Posterior vena cava (tissue), 2 donors: ENCODE results near the gene CCDC175. TPM values are rescaled to one million over a fixed set of nuclear protein-coding genes. Genes with fewer than 3 reads are reported as not detected.

Experiments
- DNase-seq: peaks from one replicate; pipeline ENCODE4 v3.0.0-alpha.2; 2020; ENCODE audit warnings: low spot score
- intact Hi-C, 2 donors: fragments of 100-400 bp; cut with DNase I; formaldehyde crosslinking; loops; one replicate each; pipeline versions ENCODE4 v1.14.1 to v1.14.2; 2022 to 2023
- total RNA-seq, 2 donors: library from RNA; stranded (reverse); fragmentation: NEBNext Ultra II Directional; extraction: Animal tissue kit (Norgen Biotek cat#: 25700); gene quantifications; one replicate each; pipeline ENCODE4 v1.2.1, GENCODE V29; 2021
- donor health status: DM: yes; HTN: yes; CAD: no.
- donor health status: DM: yes; HTN: yes; CAD: no.

CCDC175 gene
- total RNA-seq, 2 donors from 2014 or later = 0.10 TPM; not detected in 1

DNA sequence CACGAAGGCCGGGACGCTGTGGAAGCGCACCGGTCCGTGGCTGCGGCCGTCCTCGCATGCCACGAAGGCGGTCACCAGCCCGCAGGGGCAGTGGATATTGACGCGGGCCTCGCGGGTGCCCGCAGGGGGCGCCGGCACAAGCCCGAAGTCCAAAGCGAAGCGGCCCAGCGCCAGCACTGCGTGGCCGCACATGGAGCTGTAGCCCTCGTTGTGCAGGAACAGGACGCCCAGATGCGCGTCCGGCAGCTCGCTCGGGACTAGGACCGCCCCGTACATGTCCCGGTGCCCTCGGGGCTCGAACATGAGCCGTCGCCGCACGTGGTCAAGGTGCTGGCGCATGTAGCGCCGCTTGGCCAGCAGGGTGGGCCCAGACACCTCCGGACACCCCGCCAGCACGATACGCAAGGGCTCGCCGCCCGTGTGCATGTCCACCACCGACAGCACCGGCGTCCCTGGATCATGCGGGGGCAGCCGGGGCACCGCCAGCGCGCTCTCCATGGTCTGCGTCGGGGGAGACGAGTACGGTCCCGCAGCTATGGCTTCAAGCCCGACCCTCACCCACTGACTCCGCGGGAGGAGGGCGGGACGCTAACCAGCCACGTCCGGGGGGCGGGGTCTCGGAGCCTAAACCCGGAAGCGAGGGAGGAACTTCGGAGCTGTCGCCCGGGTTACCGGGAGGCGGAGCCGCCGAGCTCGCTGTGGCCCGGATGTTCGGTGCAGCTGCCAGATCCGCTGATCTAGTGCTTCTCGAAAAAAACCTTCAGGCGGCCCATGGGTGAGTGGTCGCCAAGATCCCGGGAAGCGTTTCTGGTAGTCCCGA lies 92.6 kb downstream of the CCDC175 start, which contains the start of the genes JKAMP and L3HYPDH:
JKAMP (plus strand) TSS at position 699 of the 820 bp plus-strand sequence; CDS start at position 772, 73 bp downstream.
L3HYPDH (minus strand) TSS at position 590 of the 820 bp plus-strand sequence; CDS start at position 498, 92 bp downstream.
- peak; percentile 99 for DNase-seq
- intact Hi-C loops = no loop called here

DNA sequence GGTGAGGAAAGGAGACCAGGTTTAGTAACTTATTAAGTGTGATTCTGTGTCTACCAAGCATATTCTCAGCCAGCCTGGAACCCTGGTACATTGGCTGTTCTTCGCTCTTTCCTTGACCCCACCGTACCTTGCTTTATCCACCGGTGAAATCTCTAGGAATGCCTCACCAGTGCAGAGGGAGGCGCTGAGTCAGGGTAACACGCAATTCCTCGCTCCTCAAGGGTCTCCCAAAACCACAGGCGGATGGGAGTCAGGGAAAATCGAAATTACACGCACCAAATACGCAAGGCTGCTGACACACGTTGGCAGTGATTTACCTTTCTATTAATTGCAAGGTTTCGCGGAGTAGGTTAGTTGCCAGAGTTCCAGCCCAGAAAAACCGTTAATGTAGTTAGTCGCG lies 93.2 kb downstream of the CCDC175 start:
- DNase-seq = no peak
- intact Hi-C loops = no loop called here

DNA sequence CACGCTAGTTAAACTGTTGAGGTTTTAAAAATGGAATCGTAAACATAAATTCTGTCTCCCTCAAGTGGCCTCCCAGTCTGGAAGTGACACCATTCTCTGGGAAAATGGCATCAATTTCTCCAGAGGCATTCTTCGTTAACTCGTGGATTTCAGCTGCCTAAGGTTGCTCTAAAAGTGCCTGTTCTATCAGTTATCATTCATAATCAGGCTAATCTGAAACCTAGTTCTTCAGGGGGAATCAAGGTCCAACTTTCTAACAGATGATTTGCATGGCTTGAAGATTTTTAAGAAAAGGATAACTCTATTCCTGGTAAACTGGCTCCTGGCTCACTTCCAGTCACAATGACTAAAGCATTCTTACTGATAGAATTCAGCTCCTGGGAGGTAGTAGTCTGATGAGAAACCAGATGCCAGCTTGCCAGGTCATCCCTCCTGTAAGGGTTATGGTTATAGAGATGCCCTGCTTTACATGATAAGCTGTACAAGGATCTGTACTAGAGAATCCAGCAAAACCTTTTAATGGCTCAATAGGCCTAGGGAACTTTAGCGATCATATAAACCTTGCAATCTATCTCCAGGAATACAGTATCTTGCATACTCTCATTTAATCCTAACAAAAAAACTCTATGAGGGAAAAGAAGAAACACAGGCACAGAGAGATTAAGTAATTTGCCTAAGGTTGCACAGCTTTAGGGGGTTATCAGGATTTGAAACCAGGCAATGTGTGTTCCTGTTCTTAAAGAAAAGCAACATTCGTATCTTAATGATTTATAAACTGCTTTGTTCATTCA lies 93.9 kb downstream of the CCDC175 start:
- DNase-seq = no peak
- intact Hi-C loops = no loop called here

DNA sequence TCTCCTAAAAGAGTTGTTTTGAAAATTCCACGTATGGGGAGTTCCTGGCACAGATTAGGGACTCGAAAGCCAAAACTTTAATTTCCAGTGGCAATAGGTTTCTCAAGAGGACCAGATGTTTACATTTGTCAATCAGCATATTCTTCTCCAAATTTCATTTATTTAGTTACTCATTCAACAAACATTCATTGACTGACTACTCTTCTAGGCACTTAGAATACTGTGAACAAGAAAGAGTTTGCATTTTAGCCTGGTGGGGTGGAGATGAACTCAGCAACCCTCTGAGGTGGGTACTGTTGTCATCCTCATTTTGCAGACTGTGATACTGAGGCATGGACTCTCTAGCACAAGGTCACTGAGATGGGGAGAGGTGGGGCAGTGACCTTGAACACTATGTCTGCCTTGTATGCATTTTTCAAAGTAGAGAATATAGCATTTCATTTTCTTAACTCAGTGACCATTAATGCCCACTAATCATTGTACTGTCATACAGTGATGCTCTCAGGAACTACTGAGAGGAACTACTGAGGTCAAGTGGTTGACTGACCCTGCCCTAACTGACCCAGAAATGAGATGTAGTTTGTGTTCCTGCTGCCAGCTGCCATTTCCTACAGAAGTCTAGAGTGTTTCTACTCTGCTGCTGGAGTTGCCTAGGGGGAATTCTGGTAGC lies 94.6 kb downstream of the CCDC175 start:
- intact Hi-C loops = no loop called here
- DNase-seq = no peak

GRCh38 chr14:59481407-59481806 lies 95.2 kb downstream of the CCDC175 start:
- intact Hi-C loops = no loop called here
- DNase-seq = no peak

GRCh38 chr14:59480166-59480565 lies 96.4 kb downstream of the CCDC175 start:
- no peak for DNase-seq
- intact Hi-C loops = no loop called here

DNA sequence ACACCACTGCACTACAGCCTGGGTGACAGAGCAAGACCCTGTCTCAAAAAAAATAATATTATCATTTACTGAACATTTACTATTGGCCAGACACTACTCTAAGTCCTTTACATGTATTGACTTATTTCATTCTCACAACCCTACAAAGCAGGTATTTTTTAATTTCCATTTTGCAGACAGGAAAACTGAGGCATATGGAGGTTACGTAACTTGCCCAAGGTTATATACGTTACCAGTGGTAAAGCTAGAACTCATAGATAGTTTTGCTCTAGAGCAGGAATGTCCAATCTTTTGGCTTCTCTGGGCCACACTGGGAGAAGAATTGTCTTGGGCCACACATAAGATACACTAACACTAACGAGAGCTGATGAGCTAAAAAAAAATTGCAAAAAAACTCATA lies 98.1 kb downstream of the CCDC175 start:
- no peak for DNase-seq
- intact Hi-C loops = loop anchor here in 1 of 2 donors (2.0 kb wide), 1 partner anchor 28 kb away; no protein-coding TSS in a partner anchor

DNA sequence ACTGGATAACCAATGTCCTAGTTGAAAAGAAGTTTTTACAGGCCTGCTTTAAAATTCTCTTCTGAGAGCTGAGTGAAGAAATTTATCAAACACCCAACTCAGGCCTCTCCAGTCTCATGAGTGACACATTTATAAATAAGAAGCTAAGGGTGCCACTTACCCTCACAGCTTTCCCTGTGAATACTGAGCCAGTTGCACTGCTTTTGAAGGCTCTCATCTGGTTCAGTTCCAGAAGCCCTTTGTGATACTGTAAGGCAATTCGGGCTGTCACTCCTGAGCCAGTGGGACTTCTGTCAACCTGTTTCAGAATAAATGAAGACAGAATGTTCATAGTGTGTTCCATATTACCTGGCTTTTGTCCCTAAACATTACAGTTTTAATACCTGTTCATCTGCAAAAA lies 100.9 kb downstream of the CCDC175 start:
- no peak for DNase-seq
- intact Hi-C loops = no loop called here

- DNase-seq = no peak
- intact Hi-C loops = no loop called here
Observed at GRCh38 chr14:59474172-59474571, 102.4 kb downstream of the CCDC175 start.

- no peak for DNase-seq
- intact Hi-C loops = no loop called here
Observed at GRCh38 chr14:59465316-59466135, 111.1 kb downstream of the CCDC175 start, which contains the start of gene GPR135. TSS of gene GPR135 (minus strand) at chr14:59465380. CDS start at chr14:59465226, 154 bp downstream.

GRCh38 chr14:59464486-59465315 lies 111.9 kb downstream of the CCDC175 start:
- peak; percentile 88 for DNase-seq
- intact Hi-C loops = no loop called here

DNA sequence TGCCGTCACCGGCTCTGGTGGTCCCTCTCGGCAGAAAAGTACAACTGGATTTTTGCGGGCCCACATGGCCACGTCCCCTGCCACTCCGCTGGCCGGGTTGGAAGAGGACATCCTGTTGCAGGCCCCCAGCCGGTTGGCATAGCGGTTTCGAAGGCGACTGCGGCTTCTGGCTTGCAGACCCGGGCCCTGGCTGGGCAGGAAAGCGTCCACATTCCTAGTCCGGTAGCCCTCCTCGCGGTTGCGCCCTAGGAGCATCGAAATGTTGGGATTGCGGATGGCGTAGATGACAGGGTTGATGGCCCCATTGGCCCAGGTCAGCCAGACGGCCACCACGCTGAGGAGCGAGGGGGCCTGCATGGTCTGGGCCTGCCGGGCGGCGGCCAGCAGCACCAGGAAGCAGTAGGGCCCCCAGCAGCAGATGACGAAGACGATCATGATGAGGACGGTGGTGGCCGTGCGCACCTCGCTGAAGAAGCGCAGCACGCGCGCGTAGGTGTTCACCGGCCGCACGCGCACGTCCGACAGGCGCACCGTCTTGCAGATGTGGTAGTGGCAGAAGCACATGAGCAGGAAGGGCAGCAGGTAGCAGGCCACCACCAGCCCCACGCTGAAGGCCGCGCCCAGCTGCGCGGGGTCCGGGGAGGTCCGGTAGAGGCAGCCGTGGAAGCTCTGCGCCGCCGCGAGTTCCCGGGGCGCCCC lies 112.7 kb downstream of the CCDC175 start:
- intact Hi-C loops = no loop called here
- peak; percentile 77 for DNase-seq

DNA sequence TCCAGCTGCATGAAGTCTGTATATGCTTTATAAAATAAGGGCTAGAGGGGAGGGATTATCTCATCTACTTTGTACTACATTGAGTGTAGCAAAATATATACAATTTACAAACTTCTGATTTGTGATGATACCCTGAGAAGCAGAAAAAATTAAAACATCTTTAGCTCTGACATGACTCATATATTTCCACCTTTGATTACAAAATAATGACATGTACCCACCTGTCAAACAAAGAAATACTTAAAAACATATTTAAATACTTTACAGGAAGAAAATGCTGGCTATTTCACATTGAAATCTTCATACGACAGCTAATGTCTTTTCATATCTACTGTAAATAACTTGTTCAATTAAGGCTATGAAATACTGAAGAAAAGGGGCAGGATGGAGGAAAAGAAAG lies 114.7 kb downstream of the CCDC175 start:
- intact Hi-C loops = no loop called here
- no peak for DNase-seq

DNA sequence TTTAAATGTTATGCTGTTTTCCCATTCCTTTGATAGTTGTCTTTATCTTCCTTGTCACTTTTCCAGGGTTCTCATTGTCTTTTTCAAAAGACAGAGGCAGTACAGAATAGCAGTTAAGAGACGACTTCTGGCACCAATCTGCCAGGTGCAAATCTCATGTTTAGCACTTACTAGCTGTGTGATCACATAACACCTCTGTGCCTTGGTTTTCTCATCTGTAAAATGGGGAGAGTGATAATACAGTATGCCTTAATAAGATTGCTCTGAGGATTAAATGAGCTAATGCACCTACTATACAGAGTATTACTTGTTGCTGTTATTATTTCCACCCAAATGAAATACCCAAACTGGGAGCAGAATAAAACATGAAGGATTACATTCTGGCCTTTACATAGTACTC lies 116.2 kb downstream of the CCDC175 start:
- intact Hi-C loops = no loop called here
- DNase-seq = no peak

DNA sequence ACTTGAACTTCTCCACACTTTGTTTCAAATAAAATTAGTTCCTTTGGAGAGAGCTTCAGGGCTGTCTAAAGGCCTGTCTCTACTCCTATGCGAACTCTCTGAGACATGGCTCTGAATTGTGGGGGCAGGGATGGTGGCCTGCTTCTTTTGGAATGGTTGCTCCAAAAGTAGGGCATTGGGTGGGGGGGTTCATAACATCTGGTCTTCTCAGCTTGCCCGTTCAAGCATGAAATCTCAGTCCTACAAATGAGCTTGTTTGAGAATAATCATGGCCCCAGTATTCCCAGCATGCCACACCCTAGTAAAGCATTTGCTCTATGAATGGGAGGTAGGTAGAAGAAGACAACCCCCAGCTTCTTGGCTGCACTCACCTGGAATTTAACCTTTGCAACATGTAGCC lies 118.1 kb downstream of the CCDC175 start:
- intact Hi-C loops = no loop called here
- no peak for DNase-seq

DNA sequence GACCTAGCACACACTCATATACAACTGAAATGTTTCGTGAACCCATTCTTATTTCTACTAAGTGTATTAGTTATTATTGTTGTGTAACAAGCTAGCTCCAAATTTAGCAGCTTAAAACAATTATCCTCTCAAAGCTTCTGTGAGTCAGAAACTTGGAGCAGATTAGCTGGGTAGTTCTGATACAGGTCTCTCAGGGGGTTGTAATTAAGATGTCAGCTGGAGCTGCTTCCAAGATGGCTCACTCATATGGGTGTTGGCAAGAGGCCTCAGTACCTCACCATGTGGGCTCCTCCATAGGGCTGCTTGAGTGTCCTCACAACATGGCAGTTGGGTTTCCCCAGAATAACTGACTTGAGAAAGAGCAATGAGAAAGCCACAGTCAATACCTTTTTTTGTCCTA lies 121.2 kb downstream of the CCDC175 start:
- no peak for DNase-seq

More for the DNA sequence above, 121.2 kb downstream of the CCDC175 start:
- intact Hi-C loops = no loop called here
